COLO668 (cell line): ENCODE measurements around the gene EGLN3.

Source experiments
- DNase-seq: peaks from one replicate; lab custom pipeline; 2025; ENCODE audit not compliant: unreplicated experiment; lab: John Stamatoyannopoulos, UW

EGLN3 gene

GRCh38 chr14:33915682-33916081 lies 35.2 kb downstream of the EGLN3 start:
- no peak for DNase-seq

- DNase-seq, result no peak
Observed at GRCh38 chr14:33914676-33915516, 36.0 kb downstream of the EGLN3 start.

GRCh38 chr14:33911046-33911445 lies 39.8 kb downstream of the EGLN3 start:
- no peak for DNase-seq

- DNase-seq, result no peak
Observed at GRCh38 chr14:33910435-33910834, 40.4 kb downstream of the EGLN3 start.

- DNase-seq, result no peak
Observed at GRCh38 chr14:33909380-33910084, 41.3 kb downstream of the EGLN3 start.

- peak; percentile 47 for DNase-seq
Observed at GRCh38 chr14:33908540-33909223, 42.2 kb downstream of the EGLN3 start.

- DNase-seq, result no peak
Observed at GRCh38 chr14:33906968-33907367, 43.9 kb downstream of the EGLN3 start.

GRCh38 chr14:33904609-33905008 lies 46.3 kb downstream of the EGLN3 start:
- no peak for DNase-seq

GRCh38 chr14:33903369-33903768 lies 47.5 kb downstream of the EGLN3 start:
- no peak for DNase-seq

GRCh38 chr14:33902363-33902762 lies 48.5 kb downstream of the EGLN3 start:
- no peak for DNase-seq

GRCh38 chr14:33901426-33902155 lies 49.3 kb downstream of the EGLN3 start:
- DNase-seq, result no peak

GRCh38 chr14:33900706-33901105 lies 50.2 kb downstream of the EGLN3 start:
- DNase-seq, result no peak

GRCh38 chr14:33899723-33900341 lies 51.0 kb downstream of the EGLN3 start:
- no peak for DNase-seq

- no peak for DNase-seq
Observed at GRCh38 chr14:33897878-33898535, 52.9 kb downstream of the EGLN3 start.

- no peak for DNase-seq
Observed at GRCh38 chr14:33897382-33897781, 53.5 kb downstream of the EGLN3 start.

- no peak for DNase-seq
Observed at GRCh38 chr14:33894339-33894738, 56.5 kb downstream of the EGLN3 start.

GRCh38 chr14:33891700-33892099 lies 59.2 kb downstream of the EGLN3 start:
- DNase-seq, result no peak

GRCh38 chr14:33884916-33885315 lies 66.0 kb downstream of the EGLN3 start:
- DNase-seq, result no peak

GRCh38 chr14:33880330-33880729 lies 70.5 kb downstream of the EGLN3 start:
- DNase-seq, result no peak

GRCh38 chr14:33879684-33880286 lies 71.1 kb downstream of the EGLN3 start:
- no peak for DNase-seq
